ENCODE results near the gene MCRIP1. TPM values are rescaled to one million over a fixed set of nuclear protein-coding genes. Genes with fewer than 3 reads are reported as not detected.

The MCRIP1 gene
- total and polyA plus RNA-seq, 2 of the 4 experiments (the other 2 are of a cell fraction) = 56.5 to 164 TPM

DNA sequence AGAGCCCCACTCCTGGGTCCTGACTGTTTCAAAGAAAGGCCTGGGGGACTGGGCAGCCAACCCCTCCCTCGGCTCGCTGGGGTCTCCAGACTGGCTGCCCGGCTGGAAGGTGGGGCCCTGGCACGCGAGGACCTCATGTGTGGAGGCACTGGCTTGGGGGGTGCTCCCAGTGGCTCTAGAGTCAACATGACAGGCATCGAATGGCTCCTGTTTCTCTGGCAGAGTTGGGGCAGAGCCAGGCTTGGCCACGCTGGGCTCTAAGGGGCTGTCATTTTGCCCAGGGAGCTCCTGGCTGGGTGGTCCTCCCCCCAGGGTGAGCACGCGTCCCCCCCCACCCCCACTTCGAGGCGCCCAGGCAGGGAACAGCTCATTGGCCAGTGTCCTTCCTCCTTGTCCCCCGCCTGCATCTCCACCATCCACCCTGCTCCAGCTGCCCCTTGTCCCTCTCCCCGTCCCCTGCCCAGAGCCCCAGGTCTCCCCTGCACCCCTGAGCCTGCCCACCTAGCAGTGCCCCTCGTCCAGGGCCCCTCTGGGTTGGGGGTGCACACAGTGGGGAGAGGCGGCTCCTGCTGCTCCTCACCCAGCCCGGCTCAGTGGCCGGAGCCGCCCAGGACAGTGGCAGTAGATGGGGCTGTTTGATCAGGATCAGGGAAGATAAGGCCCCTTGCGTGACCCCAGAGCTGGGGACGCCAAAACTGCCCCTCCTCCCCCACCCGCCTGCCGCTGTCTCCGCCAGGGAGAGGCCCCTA lies 26.5 kb downstream of the MCRIP1 start:
- Histone ChIP-seq H3K27ac (ENCODE audit: insufficient read depth, low read length) (no peak overlapping the region), H3K56ac (ENCODE audit: extremely low read depth, insufficient read depth, low read length) (no peak overlapping the region), H3K9me1 (ENCODE audit: insufficient read depth, low read length) (no peaks in the 10 kb centered on the region), H2AK5ac (ENCODE audit: low read depth, low read length) (no peak overlapping the region), H3K4me3 (ENCODE audit: insufficient read depth, low read depth, low read length) (no peak overlapping the region), H3K4ac (ENCODE audit: low read depth, low read length) (no peak overlapping the region), H3K23ac (ENCODE audit: low read depth, low read length) (no peak overlapping the region), H2BK20ac (ENCODE audit: low read depth, low read length) (no peak overlapping the region), H3K27me3 (ENCODE audit: control insufficient read depth, insufficient read depth, low read length) (peaks cover 78% of the 10 kb centered on the region), H2BK5ac (ENCODE audit: low read depth, low read length, poor library complexity, severe bottlenecking) (no peak overlapping the region), H2BK120ac (ENCODE audit: low read depth, low read length) (no peak overlapping the region), H3K14ac (replicated peaks; ENCODE audit: low read depth, low read length) (no peak overlapping the region), H4K5ac (ENCODE audit: low read depth, low read length) (no peak overlapping the region), H2BK15ac (ENCODE audit: low read depth, low read length) (no peak overlapping the region), H4K91ac (ENCODE audit: insufficient read depth, low read depth, low read length) (no peak overlapping the region), H2AFZ (replicated peaks; ENCODE audit: low read length, poor library complexity) (no peak overlapping the region), H3K36me3 (ENCODE audit: control insufficient read depth, insufficient read depth, low read length) (no peaks in the 10 kb centered on the region), H3K79me1 (ENCODE audit: low read depth in 1 of 2, low read length in 2 of 2) (no peaks in the 10 kb centered on the region), H3K9ac (ENCODE audit: low read depth, low read length) (no peak overlapping the region), H3K9me3 (ENCODE audit: control insufficient read depth, insufficient read depth, low read length) (peaks cover 3% of the 10 kb centered on the region; the same call in 1 of the 2 replicates), H3K18ac (ENCODE audit: low read depth, low read length) (no peak overlapping the region), H3K4me2 (ENCODE audit: low read depth, low read length) (no peak overlapping the region), H2AK9ac (replicated peaks; ENCODE audit: low read depth, low read length, poor library complexity) (no peak overlapping the region), H3K4me1 (ENCODE audit: control insufficient read depth, insufficient read depth, low read length) (no peaks in the 10 kb centered on the region), H4K20me1 (ENCODE audit: insufficient read depth, low read length) (no peaks in the 10 kb centered on the region), H4K8ac (ENCODE audit: low read depth in 2 of 2, low read length in 2 of 2) (no peak overlapping the region)
- in situ Hi-C loops (cut with MboI; ENCODE audit: low sequenced_read_pairs) = no loop called here
- ATAC-seq (ENCODE audit: low read depth) (no peak; the same call in 1 of the 2 replicates), DNase-seq (no peak)
- ChIA-PET POLR2A (ENCODE audit: unreplicated experiment) (no interaction called here), CTCF (no interaction called here)
- no TSS peak for BruUV-seq (replicated peaks)
- no peak for TF ChIP-seq SMC3 (IDR thresholded peaks at IDR 0.05; ENCODE audit: low read depth, low read length)
- TF ChIP-seq, protein P1, sequence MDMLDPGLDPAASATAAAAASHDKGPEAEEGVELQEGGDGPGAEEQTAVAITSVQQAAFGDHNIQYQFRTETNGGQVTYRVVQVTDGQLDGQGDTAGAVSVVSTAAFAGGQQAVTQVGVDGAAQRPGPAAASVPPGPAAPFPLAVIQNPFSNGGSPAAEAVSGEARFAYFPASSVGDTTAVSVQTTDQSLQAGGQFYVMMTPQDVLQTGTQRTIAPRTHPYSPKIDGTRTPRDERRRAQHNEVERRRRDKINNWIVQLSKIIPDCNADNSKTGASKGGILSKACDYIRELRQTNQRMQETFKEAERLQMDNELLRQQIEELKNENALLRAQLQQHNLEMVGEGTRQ (IDR thresholded peaks at IDR 0.05; ENCODE audit: low read depth, low read length) = no peak
- no peak for TF ChIP-seq RCOR1 (IDR thresholded peaks at IDR 0.05; ENCODE audit: insufficient replicate concordance, low read length)
- TF ChIP-seq, protein P2, sequence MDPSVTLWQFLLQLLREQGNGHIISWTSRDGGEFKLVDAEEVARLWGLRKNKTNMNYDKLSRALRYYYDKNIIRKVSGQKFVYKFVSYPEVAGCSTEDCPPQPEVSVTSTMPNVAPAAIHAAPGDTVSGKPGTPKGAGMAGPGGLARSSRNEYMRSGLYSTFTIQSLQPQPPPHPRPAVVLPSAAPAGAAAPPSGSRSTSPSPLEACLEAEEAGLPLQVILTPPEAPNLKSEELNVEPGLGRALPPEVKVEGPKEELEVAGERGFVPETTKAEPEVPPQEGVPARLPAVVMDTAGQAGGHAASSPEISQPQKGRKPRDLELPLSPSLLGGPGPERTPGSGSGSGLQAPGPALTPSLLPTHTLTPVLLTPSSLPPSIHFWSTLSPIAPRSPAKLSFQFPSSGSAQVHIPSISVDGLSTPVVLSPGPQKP (IDR thresholded peaks at IDR 0.05; ENCODE audit: borderline replicate concordance, low read depth, low read length) = no peak
- TF ChIP-seq RAD21 (IDR thresholded peaks at IDR 0.05; ENCODE audit: low read length) = no peak
- TF ChIP-seq MAFK (IDR thresholded peaks at IDR 0.05; ENCODE audit: low read depth, low read length) = no peak
- no peak for TF ChIP-seq POLR2A (IDR thresholded peaks at IDR 0.05; ENCODE audit: low read depth, low read length)
- TF ChIP-seq FOS (IDR thresholded peaks at IDR 0.05; ENCODE audit: low read depth, low read length) = no peak
- no peak for TF ChIP-seq BHLHE40 (IDR thresholded peaks at IDR 0.05; ENCODE audit: low read depth, low read length)
- no peak for TF ChIP-seq MAZ (IDR thresholded peaks at IDR 0.05; ENCODE audit: borderline replicate concordance, low read depth, low read length)
- TF ChIP-seq CHD1 (IDR thresholded peaks at IDR 0.05; ENCODE audit: low read depth, low read length) = no peak
- TF ChIP-seq RFX5 (IDR thresholded peaks at IDR 0.05; ENCODE audit: low read depth, low read length) = no peak
- no peak for TF ChIP-seq MXI1 (IDR thresholded peaks at IDR 0.05; ENCODE audit: borderline replicate concordance, low read depth, low read length)
- 12% methylated on average over 8 of the region's 23 CpGs; no CpG with 5 or more reads in 1 of the 2 experiments for whole genome bisulfite sequencing, 2 experiments (ENCODE audit: extremely low coverage in 2 of 2, insufficient read length in 1 of 2)
- intact Hi-C loops (cut with micrococcal nuclease) = no loop called here
- dilution Hi-C loops (cut with HindIII; ENCODE audit: low sequenced_read_pairs, unreplicated experiment) = no loop called here
